Lung (tissue), 12 donors: ENCODE measurements around the gene FANCC. TPM values are rescaled to one million over a fixed set of nuclear protein-coding genes. Genes with fewer than 3 reads are reported as not detected.

ENCODE experiments used
- ATAC-seq: fragments of 200-7000 bp; cut with Tn5 transposase; one replicate; pipeline ENCODE4 v1.9.1; 2020; ENCODE audit warnings: moderate number of reproducible peaks; ENCODE audit not compliant: insufficient read depth, low FRiP score
- DNase-seq, 3 donors: peaks; one replicate each; pipeline ENCODE4 v3.0.0-alpha.2; 2013 to 2017
- H3K27ac ChIP-seq, 2 donors: one replicate each; pipeline ENCODE4 v1.5.1; 2013; ENCODE audit warnings: mild to moderate bottlenecking in 2 of 2, moderate library complexity in 2 of 2, control low read depth in 1 of 2, inconsistent platforms in 1 of 2, low read depth in 1 of 2, low read length in 1 of 2
- H3K27me3 ChIP-seq, 3 donors: one replicate each; pipeline ENCODE4 v1.5.1; 2013; ENCODE audit warnings: low read length in 2 of 3; ENCODE audit not compliant: control insufficient read depth in 3 of 3, insufficient read depth in 3 of 3
- H3K36me3 ChIP-seq, 4 donors: one replicate each; pipeline ENCODE4 v1.5.1; 2013; ENCODE audit warnings: low read length in 4 of 4, mild to moderate bottlenecking in 1 of 4, moderate library complexity in 1 of 4; ENCODE audit not compliant: control insufficient read depth in 4 of 4, insufficient read depth in 4 of 4
- H3K4me1 ChIP-seq, 5 donors: one replicate each; pipeline ENCODE4 v1.5.1; 2013; ENCODE audit warnings: low read length in 5 of 5, mild to moderate bottlenecking in 2 of 5, moderate library complexity in 1 of 5; ENCODE audit not compliant: control insufficient read depth in 5 of 5, insufficient read depth in 5 of 5
- H3K4me3 ChIP-seq: one replicate; pipeline ENCODE4 v1.5.1; 2013; ENCODE audit warnings: mild to moderate bottlenecking, control low read depth, moderate library complexity
- H3K9ac ChIP-seq, 2 donors: one replicate each; pipeline ENCODE4 v1.5.1; 2013; ENCODE audit warnings: low read length in 2 of 2, control low read depth in 1 of 2; ENCODE audit not compliant: insufficient read depth in 1 of 2
- H3K9me3 ChIP-seq, 4 donors: one replicate each; pipeline ENCODE4 v1.5.1; 2013; ENCODE audit warnings: low read length in 3 of 4, mild to moderate bottlenecking in 1 of 4, moderate library complexity in 1 of 4; ENCODE audit not compliant: control insufficient read depth in 4 of 4, insufficient read depth in 3 of 4
- WGBS, 2 donors: extraction: QIAGEN DNeasy Blood & Tissue Kit; methylation state at CpG; one replicate each; pipeline ENCODE4 v1.1.7; 2013; 5-methylcytosine and 5-hydroxymethylcytosine counted together
- polyA plus RNA-seq, 2 donors: library from polyadenylated mRNA; stranded (reverse); fragments of 200-250 nt; gene quantifications; one replicate each; pipeline ENCODE4 v1.2.1, GENCODE V29; 2013
- total RNA-seq, 2 donors: library from RNA; depleted of rRNA in 1 of 2; stranded (reverse); fragments of >200 nt in 1 of 2; gene quantifications; one replicate each; pipeline ENCODE4 v1.2.1, GENCODE V29; 2014 to 2021
- TF ChIP-seq, protein P1 (sequence below): IDR thresholded peaks from 2 replicates; pipeline ENCODE4 v1.5.1; 2012; ENCODE audit warnings: mild to moderate bottlenecking; ENCODE audit errors: control extremely low read depth, extremely low read depth
- donor health status: control.
- donor health status: control.
- donor health status: Bipolar disorder and iron deficiency.
- donor health status: healthy.
- donor health status: DM: yes; HTN: yes; CAD: no.

FANCC gene
- total and polyA plus RNA-seq, 4 donors = 4.4 to 20.0 (median 8.7) TPM

DNA sequence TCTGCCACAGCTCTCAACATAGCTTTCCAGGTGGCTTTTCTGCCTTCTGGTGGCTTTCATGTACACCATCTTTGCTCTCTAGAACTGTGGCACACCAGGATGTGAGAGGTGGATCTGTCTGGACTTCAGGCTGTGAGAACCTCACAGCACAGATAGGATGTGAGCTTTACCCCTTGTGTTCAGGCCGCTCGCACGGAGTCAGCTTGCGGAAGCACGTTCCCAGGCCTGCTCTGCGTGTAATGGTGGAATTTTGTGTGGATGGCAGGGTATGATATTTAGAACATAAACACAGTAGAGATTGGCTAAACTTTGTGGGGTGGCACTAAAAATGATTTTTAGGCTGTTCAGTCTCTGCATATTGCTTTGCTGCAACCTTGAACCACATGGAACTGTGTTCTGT is 250.5 kb downstream of the FANCC start:
- Histone ChIP-seq H3K36me3 (peaks cover 8 to 37% (median 21%) of the 10 kb centered on the region in 4 donors), H3K4me1 (peaks cover 0 to 26% (median 8%) of the 10 kb centered on the region in 5 donors), H3K27ac (peak overlapping the region; percentile 40 to 58)

DNA sequence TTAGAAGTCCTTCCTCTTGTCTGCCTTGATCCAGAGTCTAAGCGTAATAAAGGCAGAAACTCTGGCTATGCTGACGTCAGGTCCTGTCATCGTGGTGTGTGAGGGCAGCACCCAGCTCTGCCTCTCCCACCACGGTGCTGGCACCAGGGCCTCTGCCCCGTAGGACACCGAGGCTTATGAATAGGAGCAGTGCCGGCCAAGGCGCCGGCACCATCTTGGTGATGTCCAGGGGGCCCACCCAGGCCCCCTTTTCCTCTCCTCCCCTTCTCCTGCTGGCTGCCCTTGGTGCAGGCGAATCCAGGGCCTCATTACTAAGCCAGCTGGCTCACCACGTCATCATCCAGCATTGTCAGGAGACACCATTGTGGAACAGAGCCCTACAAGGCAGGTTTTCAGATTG is 252.3 kb downstream of the FANCC start:
- H3K4me1 ChIP-seq = peaks cover 0 to 29% (median 8%) of the 10 kb centered on the region in 5 donors
- TF ChIP-seq, protein P1, sequence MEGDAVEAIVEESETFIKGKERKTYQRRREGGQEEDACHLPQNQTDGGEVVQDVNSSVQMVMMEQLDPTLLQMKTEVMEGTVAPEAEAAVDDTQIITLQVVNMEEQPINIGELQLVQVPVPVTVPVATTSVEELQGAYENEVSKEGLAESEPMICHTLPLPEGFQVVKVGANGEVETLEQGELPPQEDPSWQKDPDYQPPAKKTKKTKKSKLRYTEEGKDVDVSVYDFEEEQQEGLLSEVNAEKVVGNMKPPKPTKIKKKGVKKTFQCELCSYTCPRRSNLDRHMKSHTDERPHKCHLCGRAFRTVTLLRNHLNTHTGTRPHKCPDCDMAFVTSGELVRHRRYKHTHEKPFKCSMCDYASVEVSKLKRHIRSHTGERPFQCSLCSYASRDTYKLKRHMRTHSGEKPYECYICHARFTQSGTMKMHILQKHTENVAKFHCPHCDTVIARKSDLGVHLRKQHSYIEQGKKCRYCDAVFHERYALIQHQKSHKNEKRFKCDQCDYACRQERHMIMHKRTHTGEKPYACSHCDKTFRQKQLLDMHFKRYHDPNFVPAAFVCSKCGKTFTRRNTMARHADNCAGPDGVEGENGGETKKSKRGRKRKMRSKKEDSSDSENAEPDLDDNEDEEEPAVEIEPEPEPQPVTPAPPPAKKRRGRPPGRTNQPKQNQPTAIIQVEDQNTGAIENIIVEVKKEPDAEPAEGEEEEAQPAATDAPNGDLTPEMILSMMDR = no peak
- H3K36me3 ChIP-seq = peaks cover 11 to 43% (median 21%) of the 10 kb centered on the region in 4 donors
- 87 to 94% methylated on average over 11 of the region's 11 CpGs for WGBS, 2 donors
- peak overlapping the region in 1 of 2 donors; percentile 75 for H3K27ac ChIP-seq
- no peaks in the 10 kb centered on the region for H3K9me3 ChIP-seq
- no peak overlapping the region for H3K9ac ChIP-seq
- no peaks in the 10 kb centered on the region for H3K27me3 ChIP-seq
- no peak for ATAC-seq
- H3K4me3 ChIP-seq = no peak overlapping the region
- DNase-seq = no peak

More for the DNA sequence above, 250.5 kb downstream of the FANCC start:
- WGBS, 2 donors = 91 to 92% methylated on average over 6 of the region's 6 CpGs
- TF ChIP-seq, protein P1 = no peak
- H3K9ac ChIP-seq = no peak overlapping the region
- no peaks in the 10 kb centered on the region for H3K9me3 ChIP-seq
- DNase-seq (no peak), ATAC-seq (no peak)
- no peaks in the 10 kb centered on the region for H3K27me3 ChIP-seq
- H3K4me3 ChIP-seq = no peak overlapping the region

GRCh38 chr9:95063300-95063699 is 254.2 kb downstream of the FANCC start:
- H3K36me3 ChIP-seq = peaks cover 11 to 40% (median 21%) of the 10 kb centered on the region in 4 donors
- DNase-seq (no peak), ATAC-seq (no peak)
- H3K9ac ChIP-seq = no peak overlapping the region
- no peak overlapping the region for H3K4me3 ChIP-seq
- no peaks in the 10 kb centered on the region for H3K9me3 ChIP-seq
- H3K27me3 ChIP-seq = no peaks in the 10 kb centered on the region
- 90 to 92% methylated on average over 10 of the region's 10 CpGs for WGBS, 2 donors
- TF ChIP-seq, protein P1 = no peak
- peaks cover 14 to 27% (median 25%) of the 10 kb centered on the region in 5 donors for H3K4me1 ChIP-seq
- peak overlapping the region in 1 of 2 donors; percentile 49 for H3K27ac ChIP-seq

DNA sequence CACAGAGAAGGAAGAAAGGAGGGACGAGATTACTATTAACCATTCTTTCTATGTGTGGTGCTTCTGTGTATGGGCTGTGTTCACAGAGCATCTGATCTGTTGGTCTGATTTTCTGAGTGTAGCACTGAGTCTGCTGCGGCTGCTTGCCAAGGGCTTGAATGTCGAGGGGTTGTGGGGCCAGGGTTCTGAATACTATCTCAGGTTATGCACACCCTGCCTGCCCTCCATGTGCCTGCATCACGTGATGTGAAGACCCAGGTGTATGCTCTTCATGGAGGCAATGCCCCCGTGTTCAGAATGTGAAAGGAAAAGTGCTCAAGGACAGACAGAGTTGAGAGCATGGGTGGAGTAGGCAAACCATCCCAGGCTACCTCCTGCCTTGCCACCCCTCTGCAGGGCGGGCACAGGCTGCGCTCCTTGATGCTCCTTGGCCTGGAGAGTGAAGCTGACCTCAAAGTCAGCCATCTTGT is 254.9 kb downstream of the FANCC start:
- H3K4me1 ChIP-seq = peaks cover 18 to 34% (median 27%) of the 10 kb centered on the region in 5 donors
- no peaks in the 10 kb centered on the region for H3K27me3 ChIP-seq
- WGBS, 2 donors = 80% methylated on average over 7 of the region's 7 CpGs
- DNase-seq (no peak), ATAC-seq (no peak)
- peaks cover 11 to 34% (median 21%) of the 10 kb centered on the region in 4 donors for H3K36me3 ChIP-seq
- no peaks in the 10 kb centered on the region for H3K9me3 ChIP-seq
- H3K9ac ChIP-seq = no peak overlapping the region
- H3K27ac ChIP-seq = peak overlapping the region in 1 of 2 donors; percentile 49
- no peak overlapping the region for H3K4me3 ChIP-seq
- TF ChIP-seq, protein P1 = no peak
